Measurements from ENCODE around the gene CTTNBP2. TPM values are rescaled to one million over a fixed set of nuclear protein-coding genes. Genes with fewer than 3 reads are reported as not detected.

Gene CTTNBP2
- total RNA-seq, 1 donor from 2014 or later, result 6.3 TPM

DNA sequence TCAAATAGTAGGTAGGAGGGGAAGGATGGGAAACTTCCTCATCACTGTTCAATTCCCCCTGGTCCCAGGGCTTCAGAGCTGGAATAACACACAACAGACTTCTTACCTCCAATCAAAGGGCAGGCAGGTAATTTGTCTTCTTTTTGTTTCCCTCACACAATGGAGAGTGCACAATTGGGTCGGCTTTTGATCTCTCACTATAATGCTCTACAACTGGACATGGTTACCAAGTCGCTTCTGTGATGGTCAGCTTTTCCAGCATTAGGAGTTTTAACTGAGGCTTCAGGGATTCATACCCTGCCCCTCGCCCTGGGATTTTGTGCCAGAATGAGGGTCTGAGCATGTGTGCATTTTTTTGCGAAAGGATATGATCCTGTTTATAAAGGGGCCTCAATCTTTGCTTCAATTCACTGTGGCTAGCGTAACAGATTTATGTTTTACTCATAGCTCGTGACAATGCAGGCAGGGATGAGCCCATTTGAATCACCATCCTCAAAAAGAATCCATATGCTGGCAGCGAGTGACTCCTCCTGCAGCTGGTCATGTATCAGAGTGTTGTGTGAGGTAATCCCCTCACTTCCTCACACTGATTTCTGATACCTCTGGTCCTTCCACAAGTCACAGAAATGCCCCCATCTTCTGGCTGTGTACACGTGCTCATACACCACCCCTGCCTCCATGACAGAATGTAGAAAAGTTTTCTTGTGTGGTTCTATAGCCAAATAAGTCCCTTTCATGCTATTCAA, 189.6 kb downstream of the CTTNBP2 start:
- ATAC-seq (no peak), DNase-seq (no peak)
- intact Hi-C loops (cut with DNase I), result no loop called here
- no peaks in the 10 kb centered on the region for H3K9me3 ChIP-seq
- H3K4me3 ChIP-seq, result no peak overlapping the region
- no peaks in the 10 kb centered on the region for H3K27me3 ChIP-seq
- no peaks in the 10 kb centered on the region for H3K36me3 ChIP-seq
- H3K27ac ChIP-seq, result peak overlapping the region; percentile 6
- TF ChIP-seq, protein P1, sequence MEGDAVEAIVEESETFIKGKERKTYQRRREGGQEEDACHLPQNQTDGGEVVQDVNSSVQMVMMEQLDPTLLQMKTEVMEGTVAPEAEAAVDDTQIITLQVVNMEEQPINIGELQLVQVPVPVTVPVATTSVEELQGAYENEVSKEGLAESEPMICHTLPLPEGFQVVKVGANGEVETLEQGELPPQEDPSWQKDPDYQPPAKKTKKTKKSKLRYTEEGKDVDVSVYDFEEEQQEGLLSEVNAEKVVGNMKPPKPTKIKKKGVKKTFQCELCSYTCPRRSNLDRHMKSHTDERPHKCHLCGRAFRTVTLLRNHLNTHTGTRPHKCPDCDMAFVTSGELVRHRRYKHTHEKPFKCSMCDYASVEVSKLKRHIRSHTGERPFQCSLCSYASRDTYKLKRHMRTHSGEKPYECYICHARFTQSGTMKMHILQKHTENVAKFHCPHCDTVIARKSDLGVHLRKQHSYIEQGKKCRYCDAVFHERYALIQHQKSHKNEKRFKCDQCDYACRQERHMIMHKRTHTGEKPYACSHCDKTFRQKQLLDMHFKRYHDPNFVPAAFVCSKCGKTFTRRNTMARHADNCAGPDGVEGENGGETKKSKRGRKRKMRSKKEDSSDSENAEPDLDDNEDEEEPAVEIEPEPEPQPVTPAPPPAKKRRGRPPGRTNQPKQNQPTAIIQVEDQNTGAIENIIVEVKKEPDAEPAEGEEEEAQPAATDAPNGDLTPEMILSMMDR (IDR thresholded peaks at IDR 0.05), result no peak
- H3K4me1 ChIP-seq, result no peaks in the 10 kb centered on the region

DNA sequence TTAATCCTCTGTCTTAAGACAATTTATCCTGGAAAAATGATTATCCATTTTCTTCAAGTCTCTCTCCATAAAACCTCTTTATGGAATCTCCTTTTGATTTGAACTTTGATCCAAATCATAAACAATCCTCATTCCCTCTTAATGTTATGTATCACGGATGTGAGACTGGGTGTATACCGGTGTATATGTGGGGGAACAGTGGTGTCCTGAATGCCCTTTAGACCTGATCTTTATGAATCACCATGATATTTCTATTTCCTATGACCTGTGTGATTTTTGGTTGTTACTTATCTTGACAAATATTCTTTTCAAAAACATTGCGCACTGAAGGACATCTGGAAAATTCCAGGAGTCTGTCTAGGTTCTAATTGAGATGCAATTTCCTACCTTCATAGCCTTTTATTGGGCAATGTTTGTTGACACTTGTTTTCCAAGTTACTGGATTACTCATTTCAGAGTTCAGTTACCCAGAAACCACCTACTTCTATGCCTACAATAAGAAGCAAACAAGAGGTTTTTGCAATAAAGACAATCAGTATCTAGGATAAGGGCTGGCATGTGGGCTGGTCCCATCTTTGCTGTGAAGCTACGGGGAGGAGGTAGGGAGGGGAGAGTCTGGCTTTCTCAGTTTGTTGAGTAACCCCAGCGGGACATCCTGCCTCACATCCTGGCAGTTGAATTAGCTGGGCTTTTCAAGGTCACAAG, 190.4 kb downstream of the CTTNBP2 start:
- ATAC-seq, result peak; percentile 68
- no peak overlapping the region for H3K4me3 ChIP-seq
- no peaks in the 10 kb centered on the region for H3K36me3 ChIP-seq
- H3K27me3 ChIP-seq, result no peaks in the 10 kb centered on the region
- no peak for DNase-seq
- H3K27ac ChIP-seq, result peak overlapping the region; percentile 6
- H3K4me1 ChIP-seq, result no peaks in the 10 kb centered on the region
- TF ChIP-seq, protein P1 (IDR thresholded peaks at IDR 0.05), result no peak
- H3K9me3 ChIP-seq, result no peaks in the 10 kb centered on the region
- intact Hi-C loops (cut with DNase I), result no loop called here

GRCh38 chr7:117679120-117679519, 194.1 kb downstream of the CTTNBP2 start:
- TF ChIP-seq, protein P1 (IDR thresholded peaks at IDR 0.05), result no peak
- H3K36me3 ChIP-seq, result no peaks in the 10 kb centered on the region
- H3K4me1 ChIP-seq, result no peaks in the 10 kb centered on the region
- no peak for ATAC-seq
- H3K27ac ChIP-seq, result no peak overlapping the region
- intact Hi-C loops (cut with DNase I), result no loop called here
- no peak for DNase-seq
- no peaks in the 10 kb centered on the region for H3K27me3 ChIP-seq
- no peak overlapping the region for H3K4me3 ChIP-seq
- no peaks in the 10 kb centered on the region for H3K9me3 ChIP-seq

DNA sequence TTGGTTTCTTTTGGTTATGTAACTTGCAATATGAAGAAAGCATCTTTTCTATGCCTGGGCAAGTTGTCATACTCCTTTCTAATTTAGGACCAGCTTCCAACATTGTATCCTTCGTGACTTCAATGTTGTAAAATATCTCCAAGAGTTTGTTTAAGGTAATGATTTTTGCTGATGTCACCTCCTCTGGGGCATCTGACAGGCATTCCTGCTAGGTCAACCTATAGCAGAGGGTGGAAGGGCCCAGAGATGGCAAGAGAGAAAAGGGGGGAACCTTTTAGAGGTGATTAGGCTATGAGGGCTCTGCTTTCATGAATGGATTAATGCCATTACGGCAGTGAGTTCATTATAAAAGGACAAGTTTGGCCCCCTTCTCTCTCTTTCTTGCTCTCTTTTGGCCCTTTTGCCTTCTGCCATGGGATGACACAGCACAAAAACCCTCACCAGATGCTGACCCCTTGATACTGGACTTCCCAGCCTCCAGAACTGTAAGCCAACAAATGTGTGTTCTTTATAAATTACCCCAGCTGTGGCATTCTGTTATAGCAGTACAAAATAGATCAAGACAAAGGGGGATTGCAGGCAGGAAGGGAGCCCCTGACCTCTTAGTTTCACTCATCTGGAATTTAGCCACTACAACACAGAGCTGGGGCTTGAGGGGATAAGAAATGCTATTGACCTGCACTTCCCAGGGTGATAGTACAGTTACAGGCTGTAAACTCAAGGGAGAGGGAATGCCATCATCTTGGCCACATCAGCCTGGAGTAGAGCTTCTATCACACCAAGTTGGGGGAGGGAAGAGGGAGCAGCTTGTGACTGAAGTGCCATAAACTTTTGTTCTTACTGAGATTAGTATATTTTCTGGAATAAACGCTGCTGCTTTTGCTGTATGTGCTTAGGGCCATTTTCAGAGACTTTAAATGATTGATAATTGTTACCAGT, 197.5 kb downstream of the CTTNBP2 start:
- TF ChIP-seq, protein P1 (IDR thresholded peaks at IDR 0.05), result no peak
- ATAC-seq (no peak), DNase-seq (no peak)
- Histone ChIP-seq H3K27me3 (no peaks in the 10 kb centered on the region), H3K4me1 (no peaks in the 10 kb centered on the region), H3K36me3 (no peaks in the 10 kb centered on the region), H3K27ac (no peak overlapping the region), H3K9me3 (no peaks in the 10 kb centered on the region), H3K4me3 (no peak overlapping the region)
- intact Hi-C loops (cut with DNase I), result no loop called here

DNA sequence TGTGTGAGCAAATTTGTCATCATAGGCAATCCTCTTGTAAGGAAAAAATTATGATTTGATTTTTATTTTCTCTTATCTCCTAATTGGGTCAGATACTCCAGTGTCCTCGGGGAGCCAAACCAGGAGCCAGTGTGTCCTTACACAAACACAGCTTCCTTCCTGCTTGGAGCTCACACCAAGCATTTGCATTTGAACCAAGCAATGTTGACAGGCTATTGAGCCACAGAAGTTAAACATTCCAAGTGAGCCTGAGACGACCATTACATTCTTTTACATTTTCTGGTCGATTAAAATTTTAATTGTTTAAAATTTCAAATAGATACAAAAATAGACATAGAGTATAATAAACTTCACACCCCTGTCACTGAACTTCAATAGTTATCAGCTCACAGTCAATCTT, 198.6 kb downstream of the CTTNBP2 start:
- H3K27me3 ChIP-seq, result no peaks in the 10 kb centered on the region
- H3K36me3 ChIP-seq, result no peaks in the 10 kb centered on the region
- H3K4me1 ChIP-seq, result no peaks in the 10 kb centered on the region
- intact Hi-C loops (cut with DNase I), result no loop called here
- no peak overlapping the region for H3K4me3 ChIP-seq
- ATAC-seq, result no peak
- TF ChIP-seq, protein P1 (IDR thresholded peaks at IDR 0.05), result no peak
- H3K27ac ChIP-seq, result no peak overlapping the region
- no peaks in the 10 kb centered on the region for H3K9me3 ChIP-seq
- no peak for DNase-seq
